ENCODE measurements around the gene PIGQ.

PIGQ gene

DNA sequence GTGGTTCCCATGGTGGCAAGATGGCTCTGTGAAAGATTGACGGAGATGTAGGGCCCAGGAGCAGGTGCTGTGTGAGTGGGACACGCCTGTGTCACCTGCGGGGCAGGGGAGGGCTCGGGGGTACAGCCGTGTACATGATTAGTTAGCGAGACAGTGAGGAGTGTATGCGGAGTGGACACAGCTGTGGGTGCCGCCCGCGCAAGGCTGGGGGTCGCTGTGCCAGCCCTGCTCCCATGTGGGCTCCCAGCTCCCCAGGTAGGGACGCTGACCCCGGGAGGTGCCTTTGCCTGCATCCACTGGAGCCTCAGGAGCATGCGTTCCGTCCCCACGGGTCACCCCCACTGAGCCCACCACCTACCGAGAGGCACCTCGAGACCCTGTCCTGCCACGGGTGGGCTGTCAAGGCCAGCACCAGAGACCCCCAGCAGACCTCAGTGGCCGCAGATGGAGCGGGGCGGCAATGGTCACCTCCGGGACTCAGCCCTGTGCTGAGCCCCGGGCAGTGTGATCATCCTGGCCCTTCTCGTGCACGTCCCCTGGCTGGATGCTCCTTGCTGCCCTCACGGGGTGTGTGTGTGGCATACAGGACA, 34.8 kb upstream of the PIGQ start:
- DNase-seq: no peak

- no peak for DNase-seq
Observed at GRCh38 chr16:535446-536405, 34.0 kb upstream of the PIGQ start.

DNA sequence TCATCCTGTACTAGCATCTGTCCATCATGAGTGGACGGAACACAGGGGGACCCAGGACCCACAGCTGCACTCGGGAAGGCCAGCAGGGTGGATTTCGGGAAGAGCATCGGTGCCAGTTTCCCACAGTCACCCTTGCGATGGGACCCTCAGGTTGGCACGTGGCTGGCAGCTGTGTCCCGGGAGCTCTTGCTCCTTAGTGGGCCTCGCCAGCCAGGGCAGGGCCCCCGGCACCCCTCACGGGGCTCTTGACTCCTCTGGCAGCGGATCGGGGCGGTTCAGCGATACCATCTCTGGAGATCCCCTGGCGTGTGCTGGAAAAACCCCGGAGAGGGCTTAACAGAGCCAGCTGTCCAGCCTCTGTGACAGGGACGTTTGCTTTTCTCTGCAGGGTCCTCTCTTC, 33.0 kb upstream of the PIGQ start:
- DNase-seq: no peak

DNA sequence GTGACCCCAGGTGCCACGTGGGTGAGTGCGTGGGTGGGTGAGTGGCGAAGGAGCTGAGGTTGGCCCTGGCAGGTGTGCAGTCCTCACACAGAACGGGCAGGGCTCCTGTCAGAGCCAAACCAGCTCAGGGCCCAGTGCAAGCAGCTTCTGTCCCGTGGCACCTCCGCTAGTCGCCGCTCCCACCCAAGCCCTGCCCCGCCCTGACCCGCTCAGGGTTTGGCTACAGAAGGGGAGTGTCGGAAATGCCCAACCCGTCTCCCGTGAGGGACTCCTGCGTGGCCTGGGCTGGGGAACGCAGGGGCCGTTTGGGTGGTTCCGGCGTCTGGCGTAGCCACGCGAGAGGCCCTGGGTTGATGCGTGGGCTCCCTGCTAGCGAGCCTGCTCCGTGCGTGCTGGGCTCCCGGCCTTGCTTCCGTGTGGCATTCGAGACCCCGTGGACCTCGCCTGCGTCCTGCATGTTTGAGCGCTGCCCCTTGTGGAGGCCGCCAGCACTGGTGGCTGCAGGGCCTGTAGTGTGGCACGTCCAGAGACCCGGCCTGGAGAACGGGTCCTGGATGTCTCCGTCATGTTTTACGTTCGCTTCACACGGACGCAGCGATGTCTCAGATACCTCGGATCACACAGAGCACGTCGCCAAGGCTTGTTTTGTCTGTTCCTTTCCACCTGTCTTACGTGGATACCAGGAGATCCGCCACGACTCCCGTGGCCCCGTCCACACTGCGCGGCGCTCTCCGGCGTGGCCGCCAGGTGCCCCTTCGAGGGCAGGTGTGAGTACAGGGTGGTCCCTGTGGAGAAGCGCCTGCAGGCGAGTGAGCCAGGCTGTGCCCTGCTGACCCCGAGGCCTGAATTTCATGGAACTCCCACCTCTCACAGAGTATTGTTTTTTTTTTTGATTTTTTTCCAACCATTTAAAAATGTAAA, 32.1 kb upstream of the PIGQ start:
- no peak for DNase-seq

GRCh38 chr16:539901-540530, 29.8 kb upstream of the PIGQ start:
- no peak for DNase-seq

DNA sequence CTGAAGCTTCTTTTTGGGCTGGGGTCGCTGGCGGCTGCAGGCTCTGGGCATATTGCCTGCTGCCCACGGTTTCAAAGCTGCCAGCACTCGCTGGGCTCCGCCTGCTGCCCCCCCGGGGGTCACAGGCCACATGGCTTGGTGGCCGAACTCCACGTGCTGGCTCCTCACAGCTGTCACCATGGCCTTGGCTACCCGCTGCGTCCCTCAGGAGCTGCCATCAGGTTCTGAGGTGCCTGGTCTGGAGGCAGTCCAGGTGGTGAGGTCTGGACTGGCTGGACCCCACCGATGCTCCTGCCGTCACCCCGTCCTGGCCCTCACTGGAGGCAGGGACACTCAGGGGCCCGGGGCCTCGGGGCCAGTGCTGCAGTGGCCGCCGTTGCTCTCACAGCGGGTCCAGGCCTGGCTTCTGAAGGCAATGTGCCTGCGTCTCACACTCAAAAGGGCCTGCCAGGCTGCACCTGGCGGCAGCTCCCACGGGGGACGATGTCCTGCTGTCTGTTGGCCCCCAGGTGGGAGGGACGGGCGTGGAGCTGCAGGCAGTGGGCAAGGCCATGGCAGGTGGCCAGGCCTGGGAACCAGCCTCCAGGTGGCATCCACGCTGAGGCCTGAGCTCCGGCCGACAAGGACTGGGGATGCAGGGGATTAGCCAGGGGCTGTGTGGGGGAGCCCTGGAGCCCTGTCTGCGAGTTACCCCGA, 29.0 kb upstream of the PIGQ start:
- no peak for DNase-seq

GRCh38 chr16:543301-544164, 26.2 kb upstream of the PIGQ start:
- DNase-seq: no peak

DNA sequence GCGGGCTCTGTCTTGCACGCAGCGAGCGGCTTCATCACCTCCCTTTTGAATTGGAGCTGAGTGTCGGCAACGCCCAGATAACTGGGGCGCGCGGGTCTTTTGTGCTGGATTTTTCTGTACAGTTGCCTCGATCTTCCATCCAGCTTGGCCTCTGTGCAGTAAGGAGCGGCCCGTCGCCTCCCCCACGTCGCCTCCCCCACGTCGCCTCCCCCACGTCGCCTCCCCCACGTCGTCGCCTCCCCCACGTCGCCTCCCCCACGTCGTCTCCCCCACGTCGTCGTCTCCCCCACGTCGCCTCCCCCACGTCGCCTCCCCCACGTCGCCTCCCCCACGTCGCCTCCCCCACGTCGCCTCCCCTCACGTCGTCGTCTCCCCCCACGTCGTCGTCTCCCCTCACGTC, 25.3 kb upstream of the PIGQ start:
- no peak for DNase-seq

- DNase-seq: no peak
Observed at GRCh38 chr16:546909-547770, 22.6 kb upstream of the PIGQ start.

DNA sequence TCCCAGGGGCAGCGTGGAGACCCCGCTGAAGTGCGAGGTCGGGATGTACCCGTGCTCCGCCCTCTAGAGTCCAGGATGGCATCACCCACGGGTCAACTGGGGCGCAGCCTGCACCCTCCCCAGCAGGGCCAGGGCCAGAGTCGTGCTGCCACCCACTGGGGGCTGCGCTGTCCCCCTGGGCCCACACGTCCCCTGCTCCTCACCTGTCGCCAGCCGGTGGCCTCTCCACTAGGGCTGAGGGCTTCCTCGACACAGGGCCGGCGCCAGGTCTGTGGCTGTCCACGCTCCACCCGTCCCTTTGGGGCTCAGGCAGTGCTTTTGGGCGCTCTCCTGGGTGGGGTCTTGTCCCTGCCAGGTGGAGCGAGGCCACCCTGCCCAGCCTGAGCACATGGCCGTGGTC, 21.2 kb upstream of the PIGQ start:
- no peak for DNase-seq

GRCh38 chr16:549544-550263, 20.1 kb upstream of the PIGQ start:
- DNase-seq: no peak

GRCh38 chr16:551210-551609, 18.6 kb upstream of the PIGQ start:
- no peak for DNase-seq

DNA sequence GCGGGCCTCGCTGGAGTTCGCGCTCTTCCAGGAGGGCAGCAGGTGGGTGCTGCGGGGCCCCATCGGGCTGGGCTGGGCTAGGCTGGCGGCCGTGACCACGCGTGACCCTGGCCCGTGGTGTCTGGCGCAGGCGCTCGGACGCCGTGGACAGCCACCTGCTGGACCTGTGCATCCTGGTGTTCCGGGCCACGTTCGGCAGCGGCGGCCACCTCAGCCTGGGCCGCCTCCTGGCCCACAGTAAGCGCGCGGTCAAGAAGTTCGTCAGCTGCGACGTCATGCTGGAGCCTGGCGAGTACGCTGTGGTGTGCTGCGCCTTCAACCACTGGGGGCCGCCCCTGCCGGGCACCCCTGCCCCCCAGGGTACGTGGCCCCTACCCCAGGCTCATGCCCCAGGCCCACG, 17.6 kb upstream of the PIGQ start:
- DNase-seq: no peak

DNA sequence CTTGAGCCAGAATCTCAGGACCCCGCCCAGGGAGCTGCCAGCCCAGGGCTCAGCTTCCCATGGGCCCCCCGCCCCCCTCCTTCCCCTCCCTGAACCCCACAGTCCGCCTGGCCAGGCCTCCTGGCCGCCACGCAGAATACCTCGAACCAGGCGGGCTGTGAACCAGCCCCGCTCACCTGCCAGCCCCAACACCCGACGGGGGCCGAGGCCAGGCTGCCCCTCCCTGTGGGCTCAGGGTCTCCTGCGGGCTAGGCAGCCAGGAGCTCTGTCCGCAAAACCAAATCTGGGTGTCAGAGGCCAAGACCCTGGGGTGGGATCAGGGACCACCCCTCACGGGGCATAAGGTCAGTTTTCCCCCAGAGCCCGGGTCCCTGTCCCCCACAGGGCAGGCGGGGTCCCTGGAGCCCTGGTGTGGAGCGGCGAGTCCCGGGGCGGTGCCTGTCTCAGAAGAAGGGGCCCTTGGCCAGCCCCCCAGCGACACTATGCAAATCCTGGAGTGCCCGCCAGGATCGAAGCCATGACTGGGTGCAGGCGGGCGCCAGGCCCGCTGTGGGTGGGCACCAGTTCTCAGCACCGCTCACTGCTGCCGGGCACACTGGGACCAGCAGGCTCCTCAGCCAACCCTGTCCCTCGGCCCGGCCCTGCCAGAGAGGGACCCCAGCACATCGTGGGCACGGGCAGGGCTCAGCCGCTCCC, 16.0 kb upstream of the PIGQ start:
- no peak for DNase-seq

GRCh38 chr16:554297-554621, 15.5 kb upstream of the PIGQ start:
- DNase-seq: no peak

DNA sequence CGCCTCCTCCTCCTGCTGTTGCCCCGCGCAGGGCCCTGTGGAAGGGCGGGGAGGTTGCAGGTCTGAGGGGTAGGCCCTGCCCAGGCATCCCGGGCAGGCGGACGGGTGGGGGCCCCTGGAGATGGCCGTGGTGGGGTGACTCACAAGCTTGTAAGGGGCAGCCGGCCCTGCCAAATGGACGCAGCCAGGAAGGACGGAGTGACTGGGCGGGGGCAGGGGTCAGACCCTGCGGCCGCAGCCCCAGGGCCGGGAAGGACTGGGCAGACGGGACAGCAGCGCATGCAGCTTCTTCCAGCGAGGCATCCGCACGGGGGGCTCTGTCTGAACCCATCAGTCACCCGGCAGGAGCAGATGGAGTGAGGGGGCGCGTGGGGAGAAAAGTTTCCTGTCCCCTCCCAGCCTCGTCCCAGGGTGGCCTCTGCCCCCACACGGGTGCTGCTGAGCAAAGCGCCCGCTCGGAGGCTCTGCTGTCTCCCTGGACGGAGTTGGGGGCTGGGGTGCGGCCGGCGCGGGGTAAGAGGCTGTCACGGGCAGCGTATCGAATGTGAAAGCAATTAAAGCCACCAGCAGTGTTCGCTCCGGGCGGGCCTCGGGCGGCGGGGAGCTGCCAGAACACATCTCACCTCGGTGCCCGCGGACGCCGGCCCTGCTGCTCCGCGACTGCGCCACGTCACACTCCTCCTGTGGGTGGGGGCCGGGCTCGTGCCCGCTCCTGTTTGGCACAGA, 15.0 kb upstream of the PIGQ start:
- no peak for DNase-seq

GRCh38 chr16:555528-556473, 14.0 kb upstream of the PIGQ start:
- no peak for DNase-seq
